Body of pancreas (tissue), 4 donors: ENCODE results near the gene USP16.

ENCODE experiments used
- POLR2A ChIP-seq, 3 donors: fragments of 450-650 bp; IDR thresholded peaks; one replicate each; pipeline ENCODE4 v1.6.1; 2016; ENCODE audit warnings: antibody characterized with exemption in 3 of 3, mild to moderate bottlenecking in 2 of 3
- TF ChIP-seq, protein P1 (sequence below), 7 experiments: fragments of 450-650 bp in 4 of 7; fragments of 200-600 bp in 3 of 7; sonication (generic) in 3 of 7; IDR thresholded peaks; one replicate each; pipeline ENCODE4 v1.5.1; 2016 to 2019; ENCODE audit warnings: antibody characterized with exemption in 7 of 7

DNA sequence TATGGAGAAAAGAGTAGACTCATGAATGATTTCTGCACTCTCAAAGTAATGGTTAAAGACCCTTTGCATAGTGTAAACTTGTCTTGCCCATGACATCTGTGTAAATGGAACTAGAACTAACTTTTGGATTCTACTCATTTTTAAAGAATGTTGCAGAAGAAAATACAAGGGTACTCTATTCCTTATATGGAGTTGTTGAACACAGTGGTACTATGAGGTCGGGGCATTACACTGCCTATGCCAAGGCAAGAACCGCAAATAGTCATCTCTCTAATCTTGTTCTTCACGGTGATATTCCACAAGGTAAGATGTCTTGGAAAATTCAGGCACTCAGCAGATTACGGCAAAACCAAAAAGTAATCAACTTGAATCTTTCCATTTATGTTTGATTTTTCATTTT is 29.2 kb downstream of the USP16 start:
- TF ChIP-seq, protein P1, sequence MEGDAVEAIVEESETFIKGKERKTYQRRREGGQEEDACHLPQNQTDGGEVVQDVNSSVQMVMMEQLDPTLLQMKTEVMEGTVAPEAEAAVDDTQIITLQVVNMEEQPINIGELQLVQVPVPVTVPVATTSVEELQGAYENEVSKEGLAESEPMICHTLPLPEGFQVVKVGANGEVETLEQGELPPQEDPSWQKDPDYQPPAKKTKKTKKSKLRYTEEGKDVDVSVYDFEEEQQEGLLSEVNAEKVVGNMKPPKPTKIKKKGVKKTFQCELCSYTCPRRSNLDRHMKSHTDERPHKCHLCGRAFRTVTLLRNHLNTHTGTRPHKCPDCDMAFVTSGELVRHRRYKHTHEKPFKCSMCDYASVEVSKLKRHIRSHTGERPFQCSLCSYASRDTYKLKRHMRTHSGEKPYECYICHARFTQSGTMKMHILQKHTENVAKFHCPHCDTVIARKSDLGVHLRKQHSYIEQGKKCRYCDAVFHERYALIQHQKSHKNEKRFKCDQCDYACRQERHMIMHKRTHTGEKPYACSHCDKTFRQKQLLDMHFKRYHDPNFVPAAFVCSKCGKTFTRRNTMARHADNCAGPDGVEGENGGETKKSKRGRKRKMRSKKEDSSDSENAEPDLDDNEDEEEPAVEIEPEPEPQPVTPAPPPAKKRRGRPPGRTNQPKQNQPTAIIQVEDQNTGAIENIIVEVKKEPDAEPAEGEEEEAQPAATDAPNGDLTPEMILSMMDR (IDR thresholded peaks at IDR 0.05): no peak
- no peak for TF ChIP-seq POLR2A (IDR thresholded peaks at IDR 0.05)
